Common myeloid progenitor, CD34-positive (primary cell): Measurements from ENCODE around the gene PEF1.
"Not testable (repeated sequence)": the region's sequence is repeated elsewhere in the genome, so short reads cannot be mapped to it uniquely, and the experiment has no call there.

ENCODE experiments used
- CTCF ChIA-PET: fragments of 350-600 bp; sonication (Branson Sonifier 250); formaldehyde crosslinking; loops from one replicate; lab custom pipeline; 2021; ENCODE audit warnings: antibody characterized with exemption; lab: Charles Lee
- POLR2A ChIA-PET: fragments of 350-600 bp; sonication (Branson Sonifier 250); formaldehyde crosslinking; loops from one replicate; lab custom pipeline; 2021; ENCODE audit warnings: antibody characterized with exemption; lab: Charles Lee
- DNase-seq, 3 donors: peaks; one replicate each; pipeline versions ENCODE4 v3.0.0 to v3.0.0-alpha.2; 2013
- H3K27ac ChIP-seq, 2 experiments: 1 replicate in 1 of 2; 2 replicates in 1 of 2; pipeline ENCODE4 v1.7.0; 2013; ENCODE audit warnings: inconsistent platforms in 2 of 2, low read length in 2 of 2, mild to moderate bottlenecking in 2 of 2, low read depth in 1 of 2, moderate library complexity in 1 of 2; ENCODE audit not compliant: severe bottlenecking in 2 of 2, insufficient read depth in 1 of 2, poor library complexity in 1 of 2
- H3K27me3 ChIP-seq, 5 experiments: replicated peaks in 2 of 5; 1 replicate in 3 of 5; 2 replicates in 2 of 5; pipeline versions ENCODE4 v1.6.1 to v1.7.0; 2013; ENCODE audit warnings: low read length in 4 of 5, mild to moderate bottlenecking in 2 of 5, moderate library complexity in 2 of 5, inconsistent platforms in 1 of 5; ENCODE audit not compliant: insufficient read depth in 5 of 5, control insufficient read depth in 4 of 5
- H3K36me3 ChIP-seq, 4 experiments: 1 replicate in 2 of 4; 2 replicates in 2 of 4; pipeline versions ENCODE4 v1.6.1 to v1.7.0; 2013; ENCODE audit warnings: low read length in 3 of 4, control low read depth in 1 of 4, mild to moderate bottlenecking in 1 of 4; ENCODE audit not compliant: control insufficient read depth in 4 of 4, insufficient read depth in 4 of 4
- H3K4me1 ChIP-seq, 4 experiments: 1 replicate in 3 of 4; 2 replicates in 1 of 4; pipeline versions ENCODE4 v1.6.1 to v1.7.1; 2013; ENCODE audit warnings: low read length in 3 of 4, mild to moderate bottlenecking in 3 of 4, control low read depth in 1 of 4, inconsistent platforms in 1 of 4, moderate library complexity in 1 of 4; ENCODE audit not compliant: control insufficient read depth in 4 of 4, insufficient read depth in 4 of 4; ENCODE audit errors: control extremely low read depth in 1 of 4
- H3K4me3 ChIP-seq, 7 experiments: 1 replicate in 4 of 7; 2 replicates in 3 of 7; pipeline versions ENCODE4 v1.5.1 to v1.7.0; 2013; ENCODE audit warnings: mild to moderate bottlenecking in 7 of 7, low read length in 6 of 7, moderate library complexity in 6 of 7, inconsistent platforms in 2 of 7, low read depth in 2 of 7, control low read depth in 1 of 7; ENCODE audit not compliant: insufficient read depth in 4 of 7, control insufficient read depth in 1 of 7; ENCODE audit errors: extremely low read depth in 1 of 7
- H3K9me3 ChIP-seq, 5 experiments: 1 replicate in 4 of 5; 2 replicates in 1 of 5; pipeline versions ENCODE4 v1.6.1 to v1.7.1; 2013; ENCODE audit warnings: low read length in 4 of 5, mild to moderate bottlenecking in 2 of 5, inconsistent platforms in 1 of 5, low read depth in 1 of 5, moderate library complexity in 1 of 5; ENCODE audit not compliant: control insufficient read depth in 4 of 5, insufficient read depth in 2 of 5; ENCODE audit errors: control extremely low read depth in 1 of 5
- WGBS: methylation state at CpG from one replicate; pipeline ENCODE4 v1.1.5; 2013; ENCODE audit not compliant: insufficient coverage; 5-methylcytosine and 5-hydroxymethylcytosine counted together

Gene PEF1

DNA sequence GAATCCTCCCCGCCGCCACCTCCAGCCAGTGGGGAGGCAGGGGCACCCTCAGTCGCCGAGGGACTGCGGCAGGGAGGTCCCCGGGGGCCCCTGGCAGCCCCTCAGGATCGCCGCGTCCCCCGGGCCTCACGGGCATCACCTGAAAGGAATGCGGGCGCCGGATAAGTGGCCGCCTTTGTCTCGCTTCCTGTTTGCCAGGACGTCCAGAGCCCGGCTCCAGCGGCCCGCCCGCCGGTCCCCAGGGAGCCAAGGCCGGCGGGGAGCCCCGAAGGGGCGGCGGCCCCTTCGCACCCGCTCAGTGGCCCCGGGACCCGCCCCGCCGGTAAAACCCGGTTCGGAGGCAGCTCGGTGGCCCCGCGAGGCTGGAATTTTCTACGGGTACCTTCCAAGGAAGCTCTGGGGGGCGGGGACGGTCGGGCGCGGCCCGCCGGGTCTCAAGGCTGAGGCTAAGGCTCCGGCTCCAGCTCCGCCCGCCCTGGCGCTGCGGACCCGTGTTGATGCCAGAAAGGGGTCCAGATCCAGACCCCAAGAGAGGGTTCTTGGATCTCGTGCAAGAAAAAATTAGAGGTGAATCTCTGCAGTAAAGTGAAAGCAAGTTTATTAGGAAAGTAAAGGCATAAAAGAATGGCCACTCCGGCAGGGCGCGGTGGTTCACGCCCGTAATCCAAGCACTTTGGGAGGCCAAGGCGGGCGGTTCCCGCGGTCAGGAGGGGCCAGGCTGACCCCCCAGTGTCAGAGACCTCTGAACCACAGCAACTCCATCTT lies 55.7 kb downstream of the PEF1 start:
- peaks cover 0 to 16% (median 7%) of the 10 kb centered on the region in 5 experiments for H3K27me3 ChIP-seq
- POLR2A ChIA-PET: no interaction called here
- H3K9me3 ChIP-seq: no peaks in the 10 kb centered on the region
- no peaks in the 10 kb centered on the region for H3K36me3 ChIP-seq
- peak overlapping the region in 3 of 7 experiments; percentile 5 to 48 (median 40) for H3K4me3 ChIP-seq
- WGBS: 44% methylated on average over 55 of the region's 62 CpGs
- no peak for DNase-seq
- CTCF ChIA-PET: interaction anchor here (0.8 to 12.3 kb wide), 4 partner anchors 8 to 51 kb away, joined by 3 to 131 read pairs (median 4); no protein-coding TSS in a partner anchor
- H3K4me1 ChIP-seq: peaks cover 0 to 23% (median 8%) of the 10 kb centered on the region in 4 experiments
- H3K27ac ChIP-seq: no peak overlapping the region

DNA sequence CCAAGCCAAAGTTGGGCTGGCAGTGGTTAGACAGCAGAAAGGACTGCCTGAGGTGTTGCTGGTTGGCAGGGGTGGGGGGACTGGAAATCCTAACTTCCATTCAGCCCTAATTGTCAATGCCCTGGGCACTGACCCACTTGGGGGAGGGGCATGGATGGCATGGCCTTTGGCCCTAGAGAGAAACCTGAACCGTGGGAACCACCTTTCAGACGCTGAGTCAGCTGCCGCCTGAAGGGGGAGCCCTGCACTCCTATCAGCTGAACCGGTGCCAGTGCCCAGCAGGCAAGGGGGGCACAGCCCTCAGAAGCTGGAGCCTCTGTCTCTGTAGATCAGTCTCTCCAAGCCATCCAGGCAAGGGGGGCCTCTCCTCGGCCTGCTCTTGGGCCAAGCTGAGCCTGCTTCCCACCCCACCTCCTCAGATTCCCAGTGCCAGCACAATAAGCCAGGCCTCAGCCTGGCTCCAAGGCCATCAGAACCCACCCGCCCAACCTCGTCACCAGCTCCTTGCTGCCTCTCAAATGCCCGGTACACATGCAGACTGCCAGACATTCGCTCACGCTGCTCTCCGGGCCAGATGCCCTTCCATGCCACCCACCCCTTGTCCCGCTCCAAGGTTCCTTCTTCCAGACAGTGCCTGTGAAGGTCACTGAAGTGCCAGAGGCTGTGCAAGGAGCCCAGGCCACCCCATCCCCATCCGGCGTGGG lies 56.8 kb downstream of the PEF1 start:
- 66% methylated on average over 12 of the region's 14 CpGs for WGBS
- Histone ChIP-seq H3K4me1 (peaks cover 0 to 21% (median 5%) of the 10 kb centered on the region in 4 experiments), H3K27ac (no peak overlapping the region), H3K9me3 (no peaks in the 10 kb centered on the region), H3K36me3 (no peaks in the 10 kb centered on the region), H3K27me3 (peaks cover 0 to 16% (median 7%) of the 10 kb centered on the region in 5 experiments), H3K4me3 (no peak overlapping the region)
- ChIA-PET POLR2A (no interaction called here), CTCF (interaction anchor here (0.9 to 12.3 kb wide), 11 partner anchors 13 to 535 kb away, joined by 3 to 131 read pairs (median 3); no protein-coding TSS in a partner anchor)
- DNase-seq: peak; percentile 62 to 80 (median 79)

DNA sequence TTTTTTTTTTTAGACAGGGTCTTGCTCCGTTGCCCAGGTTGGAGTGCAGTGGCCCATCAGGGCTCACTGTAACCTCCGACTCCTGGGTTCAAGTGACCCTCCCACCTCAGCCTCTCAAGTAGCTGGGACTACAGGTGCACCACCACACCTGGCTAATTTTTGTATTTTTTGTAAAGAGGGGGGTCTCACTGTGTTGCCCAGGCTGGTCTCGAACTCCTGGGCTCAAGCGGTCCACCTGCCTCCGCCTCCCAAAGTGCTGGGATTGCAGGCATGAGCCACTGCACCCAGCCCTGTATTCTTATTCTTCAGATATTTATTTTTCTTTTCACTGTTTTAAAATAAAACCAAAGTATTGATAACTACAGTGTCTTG lies 57.4 kb downstream of the PEF1 start:
- ChIA-PET POLR2A (interaction anchor here (0.6 kb wide), 1 partner anchor 16 kb away, joined by 5 read pairs; no protein-coding TSS in a partner anchor), CTCF (interaction anchor here (0.9 to 12.3 kb wide), 10 partner anchors 14 to 535 kb away, joined by 3 to 131 read pairs (median 3); no protein-coding TSS in a partner anchor)
- H3K4me1 ChIP-seq: peaks cover 0 to 21% (median 5%) of the 10 kb centered on the region in 4 experiments
- DNase-seq, H3K36me3 ChIP-seq, H3K9me3 ChIP-seq, H3K4me3 ChIP-seq, H3K27ac ChIP-seq: not testable (repeated sequence)
- H3K27me3 ChIP-seq: peaks cover 0 to 16% (median 7%) of the 10 kb centered on the region in 5 experiments
- WGBS: 84% methylated on average over 3 of the region's 5 CpGs

DNA sequence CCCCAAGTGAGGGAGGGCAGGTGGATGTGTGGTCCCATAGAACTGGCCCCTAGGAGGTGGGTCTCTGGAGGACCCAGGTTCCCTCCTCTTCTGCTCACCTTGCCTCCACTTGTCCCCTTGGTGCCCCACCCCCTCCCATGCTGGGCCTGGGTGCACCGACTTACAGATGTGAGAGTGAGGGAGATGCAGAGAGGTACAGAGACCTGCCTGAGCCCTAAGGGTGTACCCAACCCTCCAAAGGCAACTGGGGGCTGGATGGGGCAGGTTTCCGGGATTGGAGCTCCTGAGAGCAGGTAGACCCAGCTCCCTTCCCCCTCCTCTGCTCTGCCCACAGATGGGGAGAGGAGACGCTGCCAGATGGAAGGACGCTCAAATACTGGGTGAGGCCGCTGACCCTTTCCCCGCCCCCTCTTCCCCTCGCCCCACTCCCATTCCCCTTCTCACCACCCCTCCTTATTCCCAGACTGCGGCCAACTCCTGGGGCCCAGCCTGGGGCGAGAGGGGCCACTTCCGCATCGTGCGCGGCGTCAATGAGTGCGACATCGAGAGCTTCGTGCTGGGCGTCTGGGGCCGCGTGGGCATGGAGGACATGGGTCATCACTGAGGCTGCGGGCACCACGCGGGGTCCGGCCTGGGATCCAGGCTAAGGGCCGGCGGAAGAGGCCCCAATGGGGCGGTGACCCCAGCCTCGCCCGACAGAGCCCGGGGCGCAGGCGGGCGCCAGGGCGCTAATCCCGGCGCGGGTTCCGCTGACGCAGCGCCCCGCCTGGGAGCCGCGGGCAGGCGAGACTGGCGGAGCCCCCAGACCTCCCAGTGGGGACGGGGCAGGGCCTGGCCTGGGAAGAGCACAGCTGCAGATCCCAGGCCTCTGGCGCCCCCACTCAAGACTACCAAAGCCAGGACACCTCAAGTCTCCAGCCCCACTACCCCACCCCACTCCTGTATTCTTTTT lies 58.0 kb downstream of the PEF1 start:
- ChIA-PET CTCF (interaction anchor here (1.1 to 12.3 kb wide), 5 partner anchors 9 to 49 kb away, joined by 3 to 131 read pairs (median 5); no protein-coding TSS in a partner anchor), POLR2A (interaction anchor here (0.6 kb wide), 1 partner anchor 16 kb away, joined by 5 read pairs; no protein-coding TSS in a partner anchor)
- peak overlapping the region in 1 of 7 experiments; percentile 28 for H3K4me3 ChIP-seq
- H3K36me3 ChIP-seq: no peaks in the 10 kb centered on the region
- DNase-seq: no peak
- H3K27ac ChIP-seq: no peak overlapping the region
- no peaks in the 10 kb centered on the region for H3K9me3 ChIP-seq
- peaks cover 0 to 21% (median 5%) of the 10 kb centered on the region in 4 experiments for H3K4me1 ChIP-seq
- H3K27me3 ChIP-seq: peaks cover 0 to 16% (median 7%) of the 10 kb centered on the region in 5 experiments
- 71% methylated on average over 38 of the region's 47 CpGs for WGBS

DNA sequence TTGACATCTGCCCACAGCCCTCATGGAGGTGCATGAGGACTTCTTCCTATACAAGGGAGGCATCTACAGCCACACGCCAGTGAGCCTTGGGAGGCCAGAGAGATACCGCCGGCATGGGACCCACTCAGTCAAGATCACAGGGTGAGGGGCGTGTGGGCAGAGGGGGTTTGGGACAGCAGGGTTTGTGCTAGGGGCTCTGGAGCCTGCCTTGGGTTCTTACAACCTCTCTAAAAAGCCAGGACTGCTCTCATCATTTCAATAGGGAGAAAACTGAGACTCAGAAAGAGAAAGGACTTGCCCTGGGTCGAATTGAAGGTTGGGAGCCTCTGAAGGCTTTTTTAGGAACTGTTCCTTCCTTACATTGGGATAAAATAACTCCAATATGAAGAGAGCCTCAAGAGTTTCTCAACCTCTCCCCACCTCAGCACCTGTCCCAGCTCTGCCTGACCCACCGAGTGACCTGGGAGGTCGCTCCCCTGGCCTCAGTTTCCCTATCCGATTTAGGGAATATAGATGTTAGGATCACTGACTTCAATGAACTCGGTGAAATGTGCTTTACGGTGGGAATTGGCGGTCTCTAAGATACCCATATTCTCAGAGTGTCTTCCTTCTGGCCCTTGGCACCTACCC lies 58.8 kb downstream of the PEF1 start:
- H3K27me3 ChIP-seq: peaks cover 0 to 16% (median 7%) of the 10 kb centered on the region in 5 experiments
- no peak overlapping the region for H3K4me3 ChIP-seq
- CTCF ChIA-PET: interaction anchor here (1.0 to 12.3 kb wide), 3 partner anchors 8 to 205 kb away, joined by 3 to 131 read pairs (median 5); no protein-coding TSS in a partner anchor
- H3K4me1 ChIP-seq: peaks cover 0 to 21% (median 5%) of the 10 kb centered on the region in 4 experiments
- 95% methylated on average over 9 of the region's 11 CpGs for WGBS
- no peaks in the 10 kb centered on the region for H3K36me3 ChIP-seq
- no peak for DNase-seq
- POLR2A ChIA-PET: no interaction called here
- H3K9me3 ChIP-seq: no peaks in the 10 kb centered on the region
- no peak overlapping the region for H3K27ac ChIP-seq
